Right atrium auricular region (tissue), 2 donors: ENCODE results near the gene KIAA2012. TPM values are rescaled to one million over a fixed set of nuclear protein-coding genes. Genes with fewer than 3 reads are reported as not detected.

ENCODE experiments used
- DNase-seq: peaks from one replicate; pipeline ENCODE4 v3.0.0-alpha.2; 2019; ENCODE audit warnings: low spot score
- H3K27ac ChIP-seq, 2 donors: fragments of 200-600 bp; sonication (generic); 1 replicate in 1 of 2; 2 replicates in 1 of 2; pipeline ENCODE4 v1.5.1; 2016 to 2019
- H3K27me3 ChIP-seq, 2 donors: fragments of 200-600 bp; sonication (generic); one replicate each; pipeline versions ENCODE4 v1.5.1 to v1.6.0; 2017 to 2019
- H3K36me3 ChIP-seq: fragments of 200-600 bp; sonication (generic); one replicate; pipeline ENCODE4 v1.5.1; 2016
- H3K4me1 ChIP-seq, 2 donors: fragments of 200-600 bp; sonication (generic); one replicate each; pipeline versions ENCODE4 v1.5.1 to v1.6.0; 2017 to 2019
- H3K4me3 ChIP-seq, 2 donors: fragments of 200-600 bp; sonication (generic); 1 replicate in 1 of 2; 2 replicates in 1 of 2; pipeline ENCODE4 v1.5.1; 2017 to 2019; ENCODE audit warnings: mild to moderate bottlenecking in 1 of 2, moderate library complexity in 1 of 2
- H3K9me3 ChIP-seq, 2 donors: fragments of 200-600 bp; sonication (generic); one replicate each; pipeline ENCODE4 v1.5.1; 2019
- total RNA-seq, 2 donors: library from RNA; depleted of rRNA; stranded (reverse); fragments of >200 nt; gene quantifications; one replicate each; pipeline ENCODE4 v1.1.0, GENCODE V29; 2016
- TF ChIP-seq, protein P1 (sequence below), 2 donors: fragments of 200-600 bp; sonication (generic); IDR thresholded peaks; one replicate each; pipeline ENCODE4 v1.5.1; 2019; ENCODE audit warnings: antibody characterized with exemption in 2 of 2

Gene KIAA2012
- total RNA-seq, 2 donors from 2014 or later = not detected

DNA sequence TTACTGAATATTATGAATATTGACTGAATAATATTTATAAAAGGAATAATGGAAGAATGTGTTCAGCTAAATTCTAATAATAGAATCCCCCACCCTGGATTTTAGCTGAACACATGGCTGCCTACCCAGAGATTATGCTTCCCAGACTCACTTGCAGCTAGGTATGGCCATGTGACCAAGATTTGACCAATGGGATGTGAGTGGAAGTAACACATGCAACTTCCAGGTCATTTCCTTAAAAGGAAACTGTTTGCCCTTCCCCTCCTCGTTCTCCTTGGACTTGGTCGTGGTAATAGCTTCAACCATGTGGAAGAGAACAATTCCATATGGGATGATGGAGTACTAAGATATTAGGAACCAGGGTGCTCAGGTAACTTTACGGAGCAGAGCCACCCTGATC lies 47.8 kb downstream of the KIAA2012 start:
- TF ChIP-seq, protein P1, sequence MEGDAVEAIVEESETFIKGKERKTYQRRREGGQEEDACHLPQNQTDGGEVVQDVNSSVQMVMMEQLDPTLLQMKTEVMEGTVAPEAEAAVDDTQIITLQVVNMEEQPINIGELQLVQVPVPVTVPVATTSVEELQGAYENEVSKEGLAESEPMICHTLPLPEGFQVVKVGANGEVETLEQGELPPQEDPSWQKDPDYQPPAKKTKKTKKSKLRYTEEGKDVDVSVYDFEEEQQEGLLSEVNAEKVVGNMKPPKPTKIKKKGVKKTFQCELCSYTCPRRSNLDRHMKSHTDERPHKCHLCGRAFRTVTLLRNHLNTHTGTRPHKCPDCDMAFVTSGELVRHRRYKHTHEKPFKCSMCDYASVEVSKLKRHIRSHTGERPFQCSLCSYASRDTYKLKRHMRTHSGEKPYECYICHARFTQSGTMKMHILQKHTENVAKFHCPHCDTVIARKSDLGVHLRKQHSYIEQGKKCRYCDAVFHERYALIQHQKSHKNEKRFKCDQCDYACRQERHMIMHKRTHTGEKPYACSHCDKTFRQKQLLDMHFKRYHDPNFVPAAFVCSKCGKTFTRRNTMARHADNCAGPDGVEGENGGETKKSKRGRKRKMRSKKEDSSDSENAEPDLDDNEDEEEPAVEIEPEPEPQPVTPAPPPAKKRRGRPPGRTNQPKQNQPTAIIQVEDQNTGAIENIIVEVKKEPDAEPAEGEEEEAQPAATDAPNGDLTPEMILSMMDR (IDR thresholded peaks at IDR 0.05) = no peak
- no peaks in the 10 kb centered on the region for H3K4me1 ChIP-seq
- no peaks in the 10 kb centered on the region for H3K36me3 ChIP-seq
- no peaks in the 10 kb centered on the region for H3K27me3 ChIP-seq
- H3K27ac ChIP-seq = no peak overlapping the region
- no peaks in the 10 kb centered on the region for H3K9me3 ChIP-seq
- no peak overlapping the region for H3K4me3 ChIP-seq
- no peak for DNase-seq

DNA sequence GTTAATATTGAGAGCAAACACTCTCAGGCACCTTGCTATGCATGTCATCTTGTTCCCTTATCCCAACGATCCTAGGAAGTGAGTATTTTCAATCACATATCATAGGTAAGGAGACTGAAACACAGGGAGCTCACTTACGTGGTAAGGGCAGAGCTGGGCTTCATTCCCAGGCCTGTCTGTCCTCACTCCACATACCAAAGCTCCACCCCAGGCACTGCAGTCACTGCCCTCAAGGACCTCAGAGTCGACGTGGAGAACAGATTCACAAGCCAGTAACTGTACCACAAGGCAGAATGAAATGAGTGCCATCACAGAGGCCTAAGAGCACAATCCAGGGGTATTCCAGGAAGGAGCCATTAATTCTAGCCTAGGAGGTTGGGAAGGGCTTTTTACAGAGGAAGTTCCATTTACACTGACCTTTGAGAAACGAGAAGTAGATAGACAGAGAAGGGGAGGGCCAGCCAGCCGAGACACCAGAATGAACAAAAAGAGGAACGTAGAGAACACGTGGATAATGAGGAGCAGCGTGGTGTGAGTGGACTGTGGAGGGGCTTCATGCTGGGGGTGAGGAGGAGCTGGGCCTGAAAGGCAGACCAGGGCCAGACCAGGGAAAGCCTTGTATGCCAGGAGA lies 48.6 kb downstream of the KIAA2012 start:
- DNase-seq = no peak
- Histone ChIP-seq H3K36me3 (no peaks in the 10 kb centered on the region), H3K27me3 (no peaks in the 10 kb centered on the region), H3K4me3 (no peak overlapping the region), H3K9me3 (no peaks in the 10 kb centered on the region), H3K27ac (no peak overlapping the region), H3K4me1 (no peaks in the 10 kb centered on the region)
- TF ChIP-seq, protein P1 (IDR thresholded peaks at IDR 0.05) = no peak

DNA sequence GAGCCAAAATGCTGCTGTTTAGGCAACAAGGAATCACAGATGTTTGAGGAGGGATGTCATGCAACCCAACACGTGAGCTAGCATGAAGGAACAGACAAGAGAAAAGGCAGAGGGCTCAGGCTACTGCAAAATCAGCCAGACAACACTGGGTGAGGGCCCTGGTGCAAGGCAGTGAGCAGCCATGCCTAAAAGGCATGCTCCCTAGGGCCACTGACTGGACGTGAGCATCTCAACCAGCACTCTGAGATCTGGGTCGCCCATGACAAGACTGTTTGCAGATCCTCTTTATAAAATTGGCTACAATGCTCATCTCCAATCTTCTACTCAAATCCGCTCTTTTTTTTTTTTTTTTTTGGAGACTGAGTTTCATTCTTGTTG lies 49.1 kb downstream of the KIAA2012 start:
- Histone ChIP-seq H3K9me3 (no peaks in the 10 kb centered on the region), H3K4me3 (no peak overlapping the region), H3K27me3 (no peaks in the 10 kb centered on the region), H3K27ac (no peak overlapping the region), H3K4me1 (no peaks in the 10 kb centered on the region), H3K36me3 (no peaks in the 10 kb centered on the region)
- no peak for DNase-seq
- TF ChIP-seq, protein P1 (IDR thresholded peaks at IDR 0.05) = no peak

DNA sequence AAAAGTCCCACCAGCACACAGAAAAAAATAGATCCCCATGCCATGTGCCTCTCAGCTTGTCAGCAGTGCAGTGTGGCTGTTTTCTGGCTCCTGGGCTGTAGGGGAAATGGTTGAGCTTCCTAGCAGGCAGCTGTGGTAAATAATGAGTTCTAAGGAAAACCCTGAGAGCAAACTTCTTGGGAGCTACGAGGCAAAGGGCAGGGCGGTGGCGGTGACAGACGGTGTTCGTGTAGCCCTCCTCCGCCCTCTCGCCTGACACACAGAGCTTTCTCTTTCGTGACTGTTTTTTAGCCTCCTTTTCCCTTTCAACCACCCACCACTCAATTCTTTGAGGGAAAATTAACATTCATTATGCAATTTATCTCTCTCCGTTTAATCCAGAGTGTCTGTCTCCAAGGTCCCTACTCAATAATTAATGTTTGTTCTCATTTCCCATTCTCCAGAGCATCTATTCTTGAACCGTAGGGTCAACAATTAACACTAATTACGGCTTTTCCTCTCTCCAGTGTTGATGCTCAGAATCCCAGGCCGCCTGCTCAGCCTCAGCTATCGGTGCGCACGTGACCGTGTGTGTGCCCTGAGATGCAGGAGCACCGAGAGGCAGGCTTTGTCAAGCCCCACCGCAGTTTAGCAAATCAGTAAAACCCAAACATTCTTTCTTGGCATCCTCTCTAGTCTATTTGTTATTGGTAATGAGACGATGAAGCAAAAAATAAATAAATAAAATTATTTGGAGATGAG lies 50.1 kb downstream of the KIAA2012 start:
- Histone ChIP-seq H3K27ac (no peak overlapping the region), H3K36me3 (no peaks in the 10 kb centered on the region), H3K4me3 (no peak overlapping the region), H3K4me1 (no peaks in the 10 kb centered on the region), H3K27me3 (no peaks in the 10 kb centered on the region), H3K9me3 (no peaks in the 10 kb centered on the region)
- DNase-seq = no peak
- TF ChIP-seq, protein P1 (IDR thresholded peaks at IDR 0.05) = no peak

DNA sequence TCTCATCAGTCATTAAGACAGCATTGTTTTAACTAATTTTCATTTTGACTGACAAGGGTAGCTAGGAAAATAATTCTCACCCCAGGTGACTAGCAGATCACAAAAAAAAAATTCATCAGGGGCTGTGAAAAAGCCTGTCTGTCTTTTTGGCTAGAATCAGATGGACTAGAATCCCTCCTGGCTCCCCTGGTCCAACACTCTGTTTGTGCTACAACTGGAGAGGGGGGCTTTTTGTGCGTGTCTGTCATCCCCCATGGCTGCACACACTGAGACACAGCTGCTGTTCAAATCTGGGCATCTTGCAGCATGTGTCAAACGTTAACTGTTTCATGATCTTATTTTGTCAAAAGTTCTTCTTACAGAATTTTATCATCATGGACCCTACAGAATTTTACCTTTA lies 51.2 kb downstream of the KIAA2012 start:
- Histone ChIP-seq H3K36me3 (no peaks in the 10 kb centered on the region), H3K9me3 (no peaks in the 10 kb centered on the region), H3K4me1 (no peaks in the 10 kb centered on the region), H3K27me3 (no peaks in the 10 kb centered on the region), H3K4me3 (no peak overlapping the region), H3K27ac (no peak overlapping the region)
- no peak for DNase-seq
- TF ChIP-seq, protein P1 (IDR thresholded peaks at IDR 0.05) = no peak
